Stimulated activated naive CD8-positive, alpha-beta T cell treated with anti-CD3 and anti-CD28 coated beads, Interleukin-15, amount 100 ng/mL, for 72 hours (primary cell): Measurements from ENCODE around the gene TMEM205.
A peak's percentile ranks its signal among the peaks of the same experiment; 100 is the strongest.
"Not testable (repeated sequence)": the region's sequence is repeated elsewhere in the genome, so short reads cannot be mapped to it uniquely, and the experiment has no call there.

Experiments
- ATAC-seq: fragments of 150-1000 bp; cut with Tn5 transposase; 2 replicates; pipeline ENCODE4 v1.10.0; 2021; ENCODE audit warnings: mild to moderate bottlenecking, moderate library complexity
- DNase-seq, 2 donors: peaks; one replicate each; pipeline ENCODE4 v3.0.0; 2021 to 2022
- H3K27ac Mint-ChIP-seq, 2 donors: one replicate each; pipeline ENCODE4 v1.8.0; 2022; ENCODE audit warnings: mild to moderate bottlenecking in 2 of 2, mixed read lengths in 2 of 2, moderate library complexity in 2 of 2
- H3K27me3 Mint-ChIP-seq: one replicate; pipeline ENCODE4 v1.8.0; 2022; ENCODE audit warnings: mixed read lengths
- H3K4me1 Mint-ChIP-seq: one replicate; pipeline ENCODE4 v1.8.0; 2022; ENCODE audit warnings: mild to moderate bottlenecking, mixed read lengths
- H3K4me3 Mint-ChIP-seq, 2 donors: one replicate each; pipeline ENCODE4 v1.8.0; 2022; ENCODE audit warnings: mild to moderate bottlenecking in 2 of 2, mixed read lengths in 2 of 2, moderate library complexity in 1 of 2
- H3K9me3 Mint-ChIP-seq, 2 donors: one replicate each; pipeline ENCODE4 v1.8.0; 2022; ENCODE audit warnings: mixed read lengths in 2 of 2

Gene TMEM205

GRCh38 chr19:11335449-11336146 lies 10.5 kb downstream of the TMEM205 start:
- H3K9me3 Mint-ChIP-seq, result peaks cover 0 to 6% of the 10 kb centered on the region in 2 donors
- ATAC-seq (no peak), DNase-seq (no peak)
- no peaks in the 10 kb centered on the region for H3K27me3 Mint-ChIP-seq
- H3K4me1 Mint-ChIP-seq, result peaks cover 30% of the 10 kb centered on the region
- H3K27ac Mint-ChIP-seq, result no peak overlapping the region
- no peak overlapping the region for H3K4me3 Mint-ChIP-seq

GRCh38 chr19:11333838-11334237 lies 12.2 kb downstream of the TMEM205 start:
- not testable (repeated sequence) for H3K4me3 Mint-ChIP-seq, DNase-seq, H3K27ac Mint-ChIP-seq, H3K9me3 Mint-ChIP-seq, H3K27me3 Mint-ChIP-seq, ATAC-seq
- H3K4me1 Mint-ChIP-seq, result peaks cover 19% of the 10 kb centered on the region

- no peak for DNase-seq
- no peak overlapping the region for H3K4me3 Mint-ChIP-seq
- ATAC-seq, result no peak
- H3K27ac Mint-ChIP-seq, result no peak overlapping the region
- H3K4me1 Mint-ChIP-seq, result peaks cover 9% of the 10 kb centered on the region
- H3K9me3 Mint-ChIP-seq, result peaks cover 0 to 6% of the 10 kb centered on the region in 2 donors
- no peaks in the 10 kb centered on the region for H3K27me3 Mint-ChIP-seq
These were observed 13.2 kb downstream of the TMEM205 start for GRCh38 chr19:11332822-11333221.

- no peaks in the 10 kb centered on the region for H3K4me1 Mint-ChIP-seq
- no peaks in the 10 kb centered on the region for H3K27me3 Mint-ChIP-seq
- H3K9me3 Mint-ChIP-seq, result peaks cover 0 to 6% of the 10 kb centered on the region in 2 donors
- no peak for DNase-seq
- H3K4me3 Mint-ChIP-seq, result no peak overlapping the region
- ATAC-seq, result no peak
- H3K27ac Mint-ChIP-seq, result no peak overlapping the region
These were observed 14.6 kb downstream of the TMEM205 start for GRCh38 chr19:11331502-11331901.

GRCh38 chr19:11330127-11330526 lies 15.9 kb downstream of the TMEM205 start:
- Mint-ChIP-seq H3K27me3 (no peaks in the 10 kb centered on the region), H3K9me3 (peaks cover 0 to under 1% of the 10 kb centered on the region in 2 donors), H3K27ac (no peak overlapping the region), H3K4me3 (no peak overlapping the region), H3K4me1 (no peaks in the 10 kb centered on the region)
- no peak for ATAC-seq
- no peak for DNase-seq

GRCh38 chr19:11325544-11325943 lies 20.5 kb downstream of the TMEM205 start:
- ATAC-seq, result no peak
- Mint-ChIP-seq H3K4me3 (no peak overlapping the region), H3K27me3 (peaks cover 23% of the 10 kb centered on the region), H3K27ac (no peak overlapping the region), H3K9me3 (no peaks in the 10 kb centered on the region), H3K4me1 (peaks cover 26% of the 10 kb centered on the region)
- DNase-seq, result no peak

GRCh38 chr19:11324748-11325389 lies 21.2 kb downstream of the TMEM205 start:
- peak overlapping the region; percentile 96 for H3K27ac Mint-ChIP-seq

GRCh38 chr19:11324079-11324661 lies 21.9 kb downstream of the TMEM205 start:
- Mint-ChIP-seq H3K27me3 (peaks cover 34% of the 10 kb centered on the region), H3K9me3 (no peaks in the 10 kb centered on the region), H3K4me1 (peaks cover 26% of the 10 kb centered on the region), H3K4me3 (peak overlapping the region; percentile 75 to 77), H3K27ac (peak overlapping the region; percentile 96)
- peak; percentile 36 to 75 for DNase-seq
- ATAC-seq, result peak; percentile 93

More at GRCh38 chr19:11324748-11325389, 21.2 kb downstream of the TMEM205 start:
- no peak for DNase-seq
- peaks cover 26% of the 10 kb centered on the region for H3K4me1 Mint-ChIP-seq
- ATAC-seq, result no peak
- peaks cover 29% of the 10 kb centered on the region for H3K27me3 Mint-ChIP-seq
- H3K9me3 Mint-ChIP-seq, result no peaks in the 10 kb centered on the region
- peak overlapping the region; percentile 75 to 77 for H3K4me3 Mint-ChIP-seq

- Mint-ChIP-seq H3K9me3 (no peaks in the 10 kb centered on the region), H3K4me3 (peak overlapping the region; percentile 75 to 77), H3K27ac (peak overlapping the region; percentile 96), H3K4me1 (peaks cover 26% of the 10 kb centered on the region), H3K27me3 (peaks cover 40% of the 10 kb centered on the region)
- ATAC-seq (peak; percentile 13), DNase-seq (no peak)
These were observed 22.4 kb downstream of the TMEM205 start for GRCh38 chr19:11323601-11324078.

- Mint-ChIP-seq H3K4me1 (peaks cover 26% of the 10 kb centered on the region), H3K4me3 (no peak overlapping the region), H3K27me3 (peaks cover 48% of the 10 kb centered on the region), H3K9me3 (no peaks in the 10 kb centered on the region), H3K27ac (no peak overlapping the region)
- DNase-seq (no peak), ATAC-seq (no peak)
These were observed 23.6 kb downstream of the TMEM205 start for GRCh38 chr19:11322269-11323024.

- Mint-ChIP-seq H3K4me1 (peaks cover 26% of the 10 kb centered on the region), H3K4me3 (no peak overlapping the region)
These were observed 24.6 kb downstream of the TMEM205 start for GRCh38 chr19:11321191-11322126.

GRCh38 chr19:11320278-11320995 lies 25.6 kb downstream of the TMEM205 start:
- ATAC-seq, H3K4me3 Mint-ChIP-seq: not testable (repeated sequence)

More at GRCh38 chr19:11321191-11322126, 24.6 kb downstream of the TMEM205 start:
- DNase-seq (no peak), ATAC-seq (no peak)
- no peaks in the 10 kb centered on the region for H3K9me3 Mint-ChIP-seq
- H3K27ac Mint-ChIP-seq, result peak overlapping the region in 1 of 2 donors; percentile 63
- peaks cover 48% of the 10 kb centered on the region for H3K27me3 Mint-ChIP-seq

GRCh38 chr19:11306337-11306736 lies 39.7 kb downstream of the TMEM205 start:
- Mint-ChIP-seq H3K4me3 (no peak overlapping the region), H3K27me3 (peaks cover 14% of the 10 kb centered on the region), H3K4me1 (no peaks in the 10 kb centered on the region), H3K9me3 (no peaks in the 10 kb centered on the region), H3K27ac (no peak overlapping the region)
- DNase-seq (no peak), ATAC-seq (no peak)

More at GRCh38 chr19:11320278-11320995, 25.6 kb downstream of the TMEM205 start:
- Mint-ChIP-seq H3K4me1 (peaks cover 26% of the 10 kb centered on the region), H3K27me3 (peaks cover 48% of the 10 kb centered on the region), H3K27ac (peak overlapping the region in 1 of 2 donors; percentile 14)
- not testable (repeated sequence) for DNase-seq, H3K9me3 Mint-ChIP-seq

GRCh38 chr19:11304936-11305335 lies 41.1 kb downstream of the TMEM205 start:
- ATAC-seq (no peak), DNase-seq (no peak)
- Mint-ChIP-seq H3K9me3 (peaks cover 0 to 5% of the 10 kb centered on the region in 2 donors), H3K4me1 (no peaks in the 10 kb centered on the region), H3K4me3 (no peak overlapping the region), H3K27ac (no peak overlapping the region), H3K27me3 (peaks cover 10% of the 10 kb centered on the region)
